A549 (cell line): ENCODE measurements around the gene SPARC.

ENCODE experiments used
- EP300 ChIP-seq, 2 experiments: fragments of >200 bp; sonication (Bioruptor Twin); formaldehyde crosslinking; IDR thresholded peaks; 2 replicates in 1 of 2; 3 replicates in 1 of 2; pipeline ENCODE4 v1.6.1; 2016 to 2017
- RARB ChIP-seq: fragments of 250-450 bp; sonication (Bioruptor Pico); IDR thresholded peaks from 2 replicates; pipeline ENCODE4 v1.8.0; 2021; ENCODE audit warnings: mild to moderate bottlenecking, moderate library complexity
- TF ChIP-seq, protein P1 (sequence below): fragments of >200 bp; sonication (Bioruptor Twin); formaldehyde crosslinking; IDR thresholded peaks from 3 replicates; pipeline ENCODE4 v1.5.1; 2016

DNA sequence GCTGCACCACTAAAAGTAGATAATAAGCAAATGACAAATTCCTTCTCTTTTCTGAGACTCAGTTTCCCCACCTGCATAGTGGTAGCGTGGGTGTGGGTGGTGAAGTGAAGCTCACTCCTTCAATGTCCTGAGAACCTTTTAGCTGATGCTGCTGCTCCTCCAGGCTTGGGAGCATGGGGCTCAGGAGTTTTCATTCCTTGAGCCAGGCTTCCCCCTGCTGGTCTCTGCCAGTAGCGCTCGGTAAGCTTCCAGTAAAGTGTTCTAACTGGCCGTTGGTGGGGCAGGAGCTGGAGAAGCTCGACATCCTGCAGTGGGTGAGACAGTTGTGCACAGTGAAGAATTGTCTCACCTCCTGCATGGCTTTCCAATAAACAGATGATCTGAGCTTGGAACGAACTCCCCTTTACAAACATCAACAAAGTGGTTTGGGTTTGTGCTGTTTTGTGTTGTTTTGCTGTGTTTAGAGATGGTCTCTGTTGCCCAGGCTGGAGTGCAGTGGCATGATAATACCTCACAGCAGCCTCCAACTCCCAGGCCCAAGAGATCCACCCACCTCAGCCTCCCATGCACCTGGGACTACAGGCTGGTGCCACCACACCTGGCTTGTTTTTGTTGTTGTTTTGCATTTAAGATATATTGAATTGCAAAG is 34.6 kb downstream of the SPARC start:
- no peak for TF ChIP-seq EP300 (IDR thresholded peaks at IDR 0.05)
- no peak for TF ChIP-seq RARB
- TF ChIP-seq, protein P1, sequence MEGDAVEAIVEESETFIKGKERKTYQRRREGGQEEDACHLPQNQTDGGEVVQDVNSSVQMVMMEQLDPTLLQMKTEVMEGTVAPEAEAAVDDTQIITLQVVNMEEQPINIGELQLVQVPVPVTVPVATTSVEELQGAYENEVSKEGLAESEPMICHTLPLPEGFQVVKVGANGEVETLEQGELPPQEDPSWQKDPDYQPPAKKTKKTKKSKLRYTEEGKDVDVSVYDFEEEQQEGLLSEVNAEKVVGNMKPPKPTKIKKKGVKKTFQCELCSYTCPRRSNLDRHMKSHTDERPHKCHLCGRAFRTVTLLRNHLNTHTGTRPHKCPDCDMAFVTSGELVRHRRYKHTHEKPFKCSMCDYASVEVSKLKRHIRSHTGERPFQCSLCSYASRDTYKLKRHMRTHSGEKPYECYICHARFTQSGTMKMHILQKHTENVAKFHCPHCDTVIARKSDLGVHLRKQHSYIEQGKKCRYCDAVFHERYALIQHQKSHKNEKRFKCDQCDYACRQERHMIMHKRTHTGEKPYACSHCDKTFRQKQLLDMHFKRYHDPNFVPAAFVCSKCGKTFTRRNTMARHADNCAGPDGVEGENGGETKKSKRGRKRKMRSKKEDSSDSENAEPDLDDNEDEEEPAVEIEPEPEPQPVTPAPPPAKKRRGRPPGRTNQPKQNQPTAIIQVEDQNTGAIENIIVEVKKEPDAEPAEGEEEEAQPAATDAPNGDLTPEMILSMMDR = peak; percentile 86
